Neutrophil (primary cell): ENCODE data around the gene MRPL42.

Source experiments
- H3K27ac ChIP-seq: fragments of 200-600 bp; sonication (generic); 2 replicates; pipeline ENCODE4 v1.5.1; 2016; ENCODE audit warnings: mild to moderate bottlenecking, moderate library complexity
- H3K27me3 ChIP-seq: fragments of 200-600 bp; sonication (generic); 2 replicates; pipeline ENCODE4 v1.6.0; 2016; ENCODE audit warnings: mild to moderate bottlenecking
- H3K36me3 ChIP-seq: fragments of 200-600 bp; sonication (generic); 2 replicates; pipeline ENCODE4 v1.5.1; 2017
- H3K4me1 ChIP-seq, 2 experiments: fragments of 200-600 bp in 1 of 2; sonication (generic) in 1 of 2; 1 replicate in 1 of 2; 2 replicates in 1 of 2; pipeline versions ENCODE4 v1.5.1 to v1.6.1; 2013 to 2016; ENCODE audit warnings: low read depth in 1 of 2, low read length in 1 of 2, mild to moderate bottlenecking in 1 of 2, moderate library complexity in 1 of 2; ENCODE audit not compliant: control insufficient read depth in 1 of 2, insufficient read depth in 1 of 2
- H3K4me3 ChIP-seq, 2 experiments: fragments of 200-600 bp in 1 of 2; sonication (generic) in 1 of 2; 1 replicate in 1 of 2; 2 replicates in 1 of 2; pipeline ENCODE4 v1.5.1; 2013 to 2016; ENCODE audit warnings: low read depth in 1 of 2, low read length in 1 of 2, mild to moderate bottlenecking in 1 of 2, moderate library complexity in 1 of 2
- H3K9me3 ChIP-seq: fragments of 200-600 bp; sonication (generic); 2 replicates; pipeline ENCODE4 v1.5.1; 2016
- CTCF ChIP-seq: fragments of 200-600 bp; sonication (generic); IDR thresholded peaks from 2 replicates; pipeline ENCODE4 v1.5.1; 2016; ENCODE audit warnings: antibody characterized with exemption

The MRPL42 gene

DNA sequence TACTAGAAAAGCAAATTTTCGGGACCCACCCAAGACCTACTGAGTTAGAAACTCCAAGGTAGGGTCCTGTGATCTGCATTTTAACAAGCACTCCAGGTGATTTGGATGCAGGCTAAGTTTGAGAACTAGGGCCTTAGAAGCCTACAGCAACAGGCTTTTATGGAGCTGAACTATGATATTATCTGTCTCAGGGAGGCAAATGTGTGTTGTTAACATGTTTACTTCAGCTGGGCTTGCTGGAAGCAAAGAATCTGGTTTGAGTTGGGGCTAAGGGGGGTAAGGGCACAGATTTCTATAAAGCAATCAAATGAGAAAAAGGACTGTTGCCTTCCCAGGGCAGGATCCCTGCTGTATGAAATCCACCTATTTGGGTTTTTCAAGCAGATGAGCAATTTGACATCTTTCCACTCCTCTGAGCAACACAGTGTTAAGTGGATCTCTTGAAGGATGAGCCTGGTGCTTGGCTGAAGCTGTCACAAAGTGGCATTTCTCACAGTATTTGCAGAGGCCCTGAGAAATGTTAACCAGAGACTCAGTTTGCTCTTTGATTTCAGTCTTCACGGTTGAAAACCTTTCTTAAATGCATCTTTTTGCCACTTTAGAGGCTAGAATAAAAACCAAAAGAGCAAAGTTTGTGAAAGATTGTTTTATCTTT, 68.9 kb downstream of the MRPL42 start:
- H3K36me3 ChIP-seq: no peaks in the 10 kb centered on the region
- H3K27me3 ChIP-seq: peaks cover 4% of the 10 kb centered on the region
- H3K9me3 ChIP-seq: no peaks in the 10 kb centered on the region
- H3K4me3 ChIP-seq: no peak overlapping the region
- TF ChIP-seq CTCF: no peak
- H3K4me1 ChIP-seq: no peaks in the 10 kb centered on the region
- H3K27ac ChIP-seq: no peak overlapping the region

GRCh38 chr12:93536766-93537488, 69.6 kb downstream of the MRPL42 start:
- no peak for TF ChIP-seq CTCF
- H3K4me3 ChIP-seq: no peak overlapping the region
- H3K9me3 ChIP-seq: no peaks in the 10 kb centered on the region
- H3K4me1 ChIP-seq: no peaks in the 10 kb centered on the region
- H3K27me3 ChIP-seq: peaks cover 4% of the 10 kb centered on the region
- no peak overlapping the region for H3K27ac ChIP-seq
- no peaks in the 10 kb centered on the region for H3K36me3 ChIP-seq

- no peak for TF ChIP-seq CTCF
- no peaks in the 10 kb centered on the region for H3K4me1 ChIP-seq
- no peaks in the 10 kb centered on the region for H3K9me3 ChIP-seq
- H3K36me3 ChIP-seq: no peaks in the 10 kb centered on the region
- peaks cover 4% of the 10 kb centered on the region for H3K27me3 ChIP-seq
- no peak overlapping the region for H3K4me3 ChIP-seq
- no peak overlapping the region for H3K27ac ChIP-seq
Measured at GRCh38 chr12:93537769-93538168, 70.5 kb downstream of the MRPL42 start.

- Histone ChIP-seq H3K27ac (no peak overlapping the region), H3K36me3 (no peaks in the 10 kb centered on the region), H3K4me3 (no peak overlapping the region), H3K4me1 (no peaks in the 10 kb centered on the region), H3K9me3 (no peaks in the 10 kb centered on the region), H3K27me3 (peaks cover 4% of the 10 kb centered on the region)
- no peak for TF ChIP-seq CTCF
Measured at GRCh38 chr12:93539821-93540220, 72.5 kb downstream of the MRPL42 start.

GRCh38 chr12:93540466-93540865, 73.2 kb downstream of the MRPL42 start:
- TF ChIP-seq CTCF: no peak
- H3K27ac ChIP-seq: no peak overlapping the region
- H3K4me3 ChIP-seq: no peak overlapping the region

More at GRCh38 chr12:93540466-93540865, 73.2 kb downstream of the MRPL42 start:
- Histone ChIP-seq H3K27me3 (peaks cover 4% of the 10 kb centered on the region), H3K4me1 (no peaks in the 10 kb centered on the region), H3K9me3 (no peaks in the 10 kb centered on the region), H3K36me3 (no peaks in the 10 kb centered on the region)
